Progenitor cell of endocrine pancreas (in vitro differentiated cells): ENCODE results near the gene INPP5D. TPM values are rescaled to one million over a fixed set of nuclear protein-coding genes. Genes with fewer than 3 reads are reported as not detected.

Source experiments
- DNase-seq: peaks from one replicate; pipeline ENCODE4 v3.0.0; 2021; ENCODE audit warnings: low spot score; ENCODE audit not compliant: unreplicated experiment
- H3K27ac Mint-ChIP-seq: 2 replicates; pipeline ENCODE4 v1.8.0; 2021; ENCODE audit warnings: mild to moderate bottlenecking, moderate library complexity, mixed read lengths
- H3K27me3 Mint-ChIP-seq: 2 replicates; pipeline ENCODE4 v1.8.0; 2021; ENCODE audit warnings: mixed read lengths
- H3K36me3 Mint-ChIP-seq: 2 replicates; pipeline ENCODE4 v1.8.0; 2022; ENCODE audit warnings: mixed read lengths; ENCODE audit not compliant: insufficient read depth
- H3K4me1 Mint-ChIP-seq: 2 replicates; pipeline ENCODE4 v1.8.0; 2021; ENCODE audit warnings: low read depth, mixed read lengths
- H3K4me3 Mint-ChIP-seq: 2 replicates; pipeline ENCODE4 v1.8.0; 2021; ENCODE audit warnings: low read depth, mild to moderate bottlenecking, moderate library complexity, mixed read lengths
- H3K9me3 Mint-ChIP-seq: 2 replicates; pipeline ENCODE4 v1.8.0; 2021; ENCODE audit warnings: low read depth, mixed read lengths
- total RNA-seq: library from RNA; stranded (reverse); gene quantifications from 2 replicates; pipeline ENCODE4 v1.2.1, GENCODE V29; 2021
- TF ChIP-seq, protein P1 (sequence below): fragments of 200-600 bp; sonication (generic); IDR thresholded peaks from one replicate; pipeline ENCODE4 v1.5.0; 2021; ENCODE audit warnings: antibody characterized with exemption, mild to moderate bottlenecking; ENCODE audit not compliant: unreplicated experiment

INPP5D gene
- total RNA-seq, 1 donor from 2014 or later: 5.3 TPM

DNA sequence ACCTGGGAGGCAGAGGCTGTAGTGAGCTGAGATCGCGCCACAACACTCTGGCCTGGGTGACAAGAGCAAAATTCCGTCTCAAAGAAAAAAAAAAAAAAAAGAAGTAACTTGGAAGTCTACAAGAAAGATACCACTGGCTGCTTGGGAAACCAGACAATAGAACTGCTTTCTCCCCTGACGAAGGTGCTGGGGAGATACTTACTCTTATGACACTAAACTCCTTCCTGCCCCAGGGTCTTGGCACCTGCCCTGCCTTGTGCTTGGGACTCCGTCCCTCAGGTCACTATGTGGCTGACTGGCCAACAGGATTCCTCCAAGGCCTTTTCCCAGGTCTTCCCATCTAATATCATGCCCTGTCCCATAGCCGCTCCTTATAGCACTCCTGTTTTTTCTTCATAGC, 30.7 kb downstream of the INPP5D start:
- Mint-ChIP-seq H3K4me3 (no peak overlapping the region), H3K9me3 (no peaks in the 10 kb centered on the region), H3K36me3 (no peaks in the 10 kb centered on the region), H3K27me3 (peaks cover 11% of the 10 kb centered on the region), H3K27ac (no peak overlapping the region), H3K4me1 (no peaks in the 10 kb centered on the region)
- TF ChIP-seq, protein P1, sequence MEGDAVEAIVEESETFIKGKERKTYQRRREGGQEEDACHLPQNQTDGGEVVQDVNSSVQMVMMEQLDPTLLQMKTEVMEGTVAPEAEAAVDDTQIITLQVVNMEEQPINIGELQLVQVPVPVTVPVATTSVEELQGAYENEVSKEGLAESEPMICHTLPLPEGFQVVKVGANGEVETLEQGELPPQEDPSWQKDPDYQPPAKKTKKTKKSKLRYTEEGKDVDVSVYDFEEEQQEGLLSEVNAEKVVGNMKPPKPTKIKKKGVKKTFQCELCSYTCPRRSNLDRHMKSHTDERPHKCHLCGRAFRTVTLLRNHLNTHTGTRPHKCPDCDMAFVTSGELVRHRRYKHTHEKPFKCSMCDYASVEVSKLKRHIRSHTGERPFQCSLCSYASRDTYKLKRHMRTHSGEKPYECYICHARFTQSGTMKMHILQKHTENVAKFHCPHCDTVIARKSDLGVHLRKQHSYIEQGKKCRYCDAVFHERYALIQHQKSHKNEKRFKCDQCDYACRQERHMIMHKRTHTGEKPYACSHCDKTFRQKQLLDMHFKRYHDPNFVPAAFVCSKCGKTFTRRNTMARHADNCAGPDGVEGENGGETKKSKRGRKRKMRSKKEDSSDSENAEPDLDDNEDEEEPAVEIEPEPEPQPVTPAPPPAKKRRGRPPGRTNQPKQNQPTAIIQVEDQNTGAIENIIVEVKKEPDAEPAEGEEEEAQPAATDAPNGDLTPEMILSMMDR: no peak
- no peak for DNase-seq

DNA sequence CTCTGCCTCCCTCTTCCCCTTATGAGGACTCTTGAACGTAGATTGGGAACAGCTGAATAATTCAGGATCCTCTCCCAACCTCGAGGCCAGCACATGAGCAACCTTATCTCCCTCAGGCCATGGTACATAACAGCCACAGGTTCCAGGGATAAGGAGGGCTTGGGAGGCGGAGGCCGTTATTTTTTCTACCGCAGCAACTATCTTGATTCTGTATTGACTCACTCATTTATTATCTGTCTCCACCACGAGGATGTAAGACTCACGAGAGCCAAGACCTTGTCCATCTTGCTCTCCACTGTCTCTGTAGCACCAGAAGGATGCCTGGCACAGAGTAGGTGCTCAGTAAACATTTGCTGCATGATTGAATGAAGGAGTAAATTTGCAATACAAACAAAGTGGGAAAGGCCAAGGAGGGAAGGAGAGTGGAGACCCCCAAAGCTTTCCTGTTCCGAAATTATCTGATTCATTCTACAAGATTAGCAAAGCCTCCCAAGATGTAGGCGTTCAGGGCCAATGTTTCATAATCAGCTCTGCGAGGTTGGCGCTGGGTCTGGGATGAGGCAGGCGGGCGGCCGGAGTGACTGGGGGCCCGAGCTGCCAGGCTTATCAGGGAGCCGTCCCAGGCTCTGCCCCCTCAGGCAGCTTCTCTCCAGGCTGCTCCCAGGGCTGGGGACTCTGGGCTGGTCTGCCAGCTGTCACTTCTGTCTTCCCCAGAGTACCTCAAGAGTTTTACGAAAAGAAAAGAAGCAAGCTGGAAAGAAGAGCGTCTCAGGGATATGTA, 31.6 kb downstream of the INPP5D start:
- H3K9me3 Mint-ChIP-seq: no peaks in the 10 kb centered on the region
- DNase-seq: no peak
- TF ChIP-seq, protein P1: no peak
- H3K4me1 Mint-ChIP-seq: no peaks in the 10 kb centered on the region
- peaks cover 11% of the 10 kb centered on the region for H3K27me3 Mint-ChIP-seq
- no peak overlapping the region for H3K4me3 Mint-ChIP-seq
- no peaks in the 10 kb centered on the region for H3K36me3 Mint-ChIP-seq
- H3K27ac Mint-ChIP-seq: no peak overlapping the region

DNA sequence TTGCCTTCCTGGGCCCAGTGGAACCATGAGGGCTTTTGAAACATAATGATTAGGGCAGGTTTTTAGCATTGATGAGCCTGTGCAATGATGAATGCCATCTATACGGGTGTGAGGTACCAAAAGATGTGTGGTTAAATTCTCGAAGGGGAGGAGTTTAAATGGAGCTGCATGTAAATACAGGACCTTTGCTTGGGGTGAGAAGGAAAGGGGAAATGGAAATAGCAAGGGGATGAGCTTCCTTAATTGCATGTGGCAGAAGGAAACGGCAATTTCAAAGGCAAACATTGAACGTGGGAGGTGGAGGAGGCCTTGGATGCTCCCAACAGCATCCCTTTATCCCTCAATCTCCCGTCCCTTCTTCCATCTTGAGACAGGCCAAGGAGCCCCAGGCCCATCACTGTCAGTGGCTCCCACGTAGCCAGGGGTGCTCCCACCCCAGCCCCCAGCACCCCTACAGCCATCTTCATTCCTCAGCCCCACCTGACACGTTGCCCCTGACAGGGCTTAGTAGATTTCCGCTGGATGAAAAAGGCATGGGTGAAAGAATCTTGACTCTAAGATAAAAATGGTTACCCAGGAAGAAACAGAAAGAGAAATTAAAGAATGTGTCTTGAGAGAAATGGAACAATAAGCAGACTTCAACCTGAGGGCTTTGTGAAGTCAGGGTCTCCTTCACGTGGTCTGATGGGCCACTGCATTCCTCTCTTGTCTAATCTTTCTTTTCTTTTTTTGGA, 32.5 kb downstream of the INPP5D start:
- H3K36me3 Mint-ChIP-seq: no peaks in the 10 kb centered on the region
- no peak overlapping the region for H3K4me3 Mint-ChIP-seq
- no peak overlapping the region for H3K27ac Mint-ChIP-seq
- no peak for DNase-seq
- no peaks in the 10 kb centered on the region for H3K9me3 Mint-ChIP-seq
- H3K27me3 Mint-ChIP-seq: peaks cover 11% of the 10 kb centered on the region
- no peaks in the 10 kb centered on the region for H3K4me1 Mint-ChIP-seq
- TF ChIP-seq, protein P1: no peak

DNA sequence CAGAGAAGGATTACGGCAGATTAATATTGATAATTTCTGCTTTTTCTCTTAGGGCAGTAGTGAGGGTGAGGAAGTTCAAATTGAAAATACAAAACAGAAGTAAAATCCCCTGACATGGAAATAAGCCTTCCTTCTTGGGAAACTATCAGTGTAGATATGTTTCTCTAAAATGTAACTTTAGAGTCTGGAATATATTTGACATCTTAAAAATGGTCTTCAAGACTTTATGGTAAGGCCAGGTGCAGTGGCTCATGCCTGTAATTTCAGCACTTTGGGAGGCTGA, 33.0 kb downstream of the INPP5D start:
- no peak overlapping the region for H3K27ac Mint-ChIP-seq
- H3K36me3 Mint-ChIP-seq: no peaks in the 10 kb centered on the region
- H3K4me3 Mint-ChIP-seq: no peak overlapping the region
- H3K4me1 Mint-ChIP-seq: no peaks in the 10 kb centered on the region
- peaks cover 11% of the 10 kb centered on the region for H3K27me3 Mint-ChIP-seq
- TF ChIP-seq, protein P1: no peak
- no peak for DNase-seq
- no peaks in the 10 kb centered on the region for H3K9me3 Mint-ChIP-seq

- H3K9me3 Mint-ChIP-seq: no peaks in the 10 kb centered on the region
- H3K4me1 Mint-ChIP-seq: no peaks in the 10 kb centered on the region
- TF ChIP-seq, protein P1: no peak
- no peaks in the 10 kb centered on the region for H3K36me3 Mint-ChIP-seq
- peaks cover 7% of the 10 kb centered on the region for H3K27me3 Mint-ChIP-seq
- no peak overlapping the region for H3K27ac Mint-ChIP-seq
- DNase-seq: no peak
- H3K4me3 Mint-ChIP-seq: no peak overlapping the region
Measured at GRCh38 chr2:233093721-233094120, 33.6 kb downstream of the INPP5D start.
